ENCODE results near the gene CEND1. TPM values are rescaled to one million over a fixed set of nuclear protein-coding genes. Genes with fewer than 3 reads are reported as not detected.
A peak's percentile ranks its signal among the peaks of the same experiment; 100 is the strongest.

The CEND1 gene
- total RNA-seq, 1 experiment from 2014 or later: 19.8 TPM

DNA sequence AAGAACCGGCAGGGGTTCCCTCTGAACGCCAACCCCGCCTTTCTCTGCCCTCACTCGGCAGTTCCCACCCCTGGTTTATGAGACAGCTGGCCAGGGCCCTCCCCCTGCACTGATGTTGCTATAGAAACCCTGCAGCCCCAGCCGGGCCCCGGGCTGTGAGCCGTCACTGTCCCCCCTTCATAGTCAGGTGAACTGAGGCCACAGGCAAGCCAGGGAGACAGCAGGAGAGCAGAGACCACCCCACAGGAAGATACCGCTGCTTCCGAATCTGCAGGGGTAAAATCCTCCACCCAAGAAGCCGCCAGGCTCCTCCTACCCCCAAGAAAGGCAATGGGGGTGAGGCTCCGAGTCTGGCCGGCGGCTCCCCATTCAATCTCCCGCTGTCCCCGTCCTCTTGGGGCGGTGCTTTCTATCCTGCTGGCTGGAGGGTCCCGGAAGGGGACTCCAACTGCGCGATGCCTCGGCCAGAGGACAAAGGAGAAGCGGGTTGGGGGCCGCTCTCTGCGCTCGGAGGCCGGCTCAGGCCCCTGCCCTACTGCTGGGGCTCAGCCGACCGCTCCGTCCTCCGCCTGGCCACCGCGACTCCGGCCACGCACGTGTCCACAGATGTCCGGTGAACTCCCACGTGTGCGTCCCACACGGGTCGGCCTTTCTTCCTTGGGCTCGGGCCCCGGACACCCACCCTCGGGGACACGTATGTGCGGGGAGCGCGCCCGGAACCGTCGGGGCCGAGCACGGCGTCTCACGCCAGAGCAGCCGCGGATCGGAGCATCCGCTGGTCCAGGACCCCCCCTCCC, 7.6 kb upstream of the CEND1 start:
- Histone ChIP-seq H3K79me2 (ENCODE audit: low read length) (peaks cover 24% of the 10 kb centered on the region), H3K4me3 (ENCODE audit: low read length) (peak overlapping the region; percentile 95), H2AFZ (ENCODE audit: low read length) (no peak overlapping the region)

DNA sequence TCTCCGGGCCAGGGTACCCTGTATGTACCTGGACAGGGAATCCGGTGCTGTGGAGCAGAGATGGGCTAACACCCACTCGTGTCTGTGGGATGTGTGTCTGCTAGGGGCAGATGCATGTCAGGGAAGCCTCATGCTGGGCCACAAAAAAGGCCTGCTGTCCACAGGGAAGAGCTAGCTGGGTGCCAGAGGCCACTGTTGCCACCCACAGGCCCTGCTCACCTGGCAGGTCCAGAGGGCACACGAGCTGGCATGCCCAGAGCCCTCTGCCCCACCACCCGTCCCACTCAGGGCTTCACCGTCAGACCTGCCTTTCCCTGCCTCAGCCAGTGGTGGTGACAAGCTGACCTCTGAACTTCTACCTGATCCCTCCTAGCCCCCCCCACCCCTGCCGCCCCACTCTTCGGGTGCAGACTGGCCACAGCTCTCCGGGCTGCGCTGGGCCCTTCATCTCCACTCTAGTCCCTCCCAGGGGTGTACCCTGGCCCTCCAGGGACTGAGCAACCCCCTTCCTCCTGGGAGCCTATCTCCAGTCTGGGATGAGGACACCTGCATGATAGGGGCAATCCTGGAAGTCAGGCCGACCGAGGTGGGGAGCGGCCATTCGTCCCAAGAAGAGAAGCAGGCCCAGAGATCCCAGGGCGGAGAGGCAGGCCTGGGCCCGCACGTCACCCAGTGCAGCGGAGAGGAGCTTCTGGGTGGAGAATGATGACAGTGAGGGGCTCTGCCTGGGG, 6.8 kb upstream of the CEND1 start:
- Histone ChIP-seq H3K9me3 (ENCODE audit: low read length) (no peaks in the 10 kb centered on the region), H3K9me2 (replicated peaks; ENCODE audit: insufficient read depth, low read length) (no peaks in the 10 kb centered on the region), H4K20me1 (ENCODE audit: insufficient read depth, low read depth, low read length) (peaks cover 13% of the 10 kb centered on the region; the same call in 1 of the 2 replicates), H3K4me3 (ENCODE audit: low read length) (peak overlapping the region; percentile 95), H3K4me2 (ENCODE audit: low read depth, low read length, poor library complexity, severe bottlenecking) (peak overlapping the region; percentile 97), H3K9ac (ENCODE audit: low read length) (peak overlapping the region; percentile 93), H3K27ac (ENCODE audit: low read length) (peak overlapping the region; percentile 81), H3K4me1 (ENCODE audit: low read length) (peaks cover 24% of the 10 kb centered on the region), H3K79me2 (ENCODE audit: low read length) (peaks cover 24% of the 10 kb centered on the region), H2AFZ (ENCODE audit: low read length) (no peak overlapping the region), H3K27me3 (ENCODE audit: low read length) (no peaks in the 10 kb centered on the region), H3K36me3 (ENCODE audit: insufficient read depth, low read length) (no peaks in the 10 kb centered on the region)
- no peak for DNase-seq

More for the DNA sequence above, 7.6 kb upstream of the CEND1 start:
- DNase-seq: peak; percentile 92
- H3K9me3 ChIP-seq (ENCODE audit: low read length): no peaks in the 10 kb centered on the region
- H3K9me2 ChIP-seq (replicated peaks; ENCODE audit: insufficient read depth, low read length): no peaks in the 10 kb centered on the region
- H3K4me1 ChIP-seq (ENCODE audit: low read length): peaks cover 24% of the 10 kb centered on the region
- no peaks in the 10 kb centered on the region for H3K27me3 ChIP-seq (ENCODE audit: low read length)
- peak overlapping the region; percentile 93 for H3K9ac ChIP-seq (ENCODE audit: low read length)
- peak overlapping the region; percentile 97 for H3K4me2 ChIP-seq (ENCODE audit: low read depth, low read length, poor library complexity, severe bottlenecking)
- peak overlapping the region; percentile 81 for H3K27ac ChIP-seq (ENCODE audit: low read length)
- H3K36me3 ChIP-seq (ENCODE audit: insufficient read depth, low read length): no peaks in the 10 kb centered on the region
- peaks cover 13% of the 10 kb centered on the region; the same call in 1 of the 2 replicates for H4K20me1 ChIP-seq (ENCODE audit: insufficient read depth, low read depth, low read length)

DNA sequence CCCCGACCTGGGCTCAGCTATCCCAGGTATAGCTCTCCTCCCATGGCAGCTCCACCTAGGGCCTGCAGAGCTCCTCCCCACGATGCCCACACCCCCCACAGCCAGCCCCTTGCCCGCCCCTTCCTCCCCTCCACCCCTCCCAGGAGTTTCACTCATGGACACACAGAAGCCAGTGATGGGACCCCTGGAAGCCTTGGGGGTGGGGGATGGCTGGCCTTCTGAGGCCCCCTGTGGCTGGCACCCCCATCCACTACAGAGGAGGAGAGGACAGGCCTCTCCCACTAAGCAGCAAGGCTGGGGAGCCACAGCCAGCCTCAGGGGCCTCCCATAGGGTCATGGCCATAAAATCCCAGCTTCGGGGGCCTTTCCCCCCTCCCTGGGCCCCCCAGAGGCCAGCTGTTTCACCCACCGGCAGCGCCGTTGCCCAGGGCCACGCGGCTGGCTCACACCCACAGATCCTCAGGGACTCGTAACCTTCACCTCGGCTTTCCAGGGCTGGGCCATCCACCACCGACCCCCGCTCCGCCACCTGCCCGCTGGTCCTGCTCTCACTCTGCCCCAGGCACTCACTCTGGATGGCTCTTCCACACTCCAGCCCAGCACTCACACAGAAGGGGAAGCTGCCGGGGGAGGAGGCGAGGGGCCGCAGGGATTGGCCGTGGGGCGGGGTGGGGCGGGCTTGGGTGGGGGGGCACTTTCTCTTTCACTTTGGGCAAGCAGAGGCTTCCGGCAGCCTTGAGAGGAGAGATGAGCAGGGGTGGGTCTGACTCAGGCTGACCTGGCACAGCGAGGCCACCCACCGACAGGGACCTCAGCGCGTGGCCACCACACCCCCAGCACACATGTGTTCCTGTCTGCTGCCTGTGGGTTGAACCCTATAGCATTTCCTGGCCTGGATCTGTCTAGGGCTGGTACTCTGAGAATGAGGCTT, 6.0 kb upstream of the CEND1 start:
- no peak overlapping the region for H2AFZ ChIP-seq (ENCODE audit: low read length)
- H3K9me3 ChIP-seq (ENCODE audit: low read length): no peaks in the 10 kb centered on the region
- no peaks in the 10 kb centered on the region for H3K27me3 ChIP-seq (ENCODE audit: low read length)
- H3K79me2 ChIP-seq (ENCODE audit: low read length): peaks cover 24% of the 10 kb centered on the region
- H3K4me1 ChIP-seq (ENCODE audit: low read length): peaks cover 30% of the 10 kb centered on the region
- peaks cover 13% of the 10 kb centered on the region; the same call in 1 of the 2 replicates for H4K20me1 ChIP-seq (ENCODE audit: insufficient read depth, low read depth, low read length)
- no peaks in the 10 kb centered on the region for H3K36me3 ChIP-seq (ENCODE audit: insufficient read depth, low read length)
- peak overlapping the region; percentile 95 for H3K4me3 ChIP-seq (ENCODE audit: low read length)
- no peaks in the 10 kb centered on the region for H3K9me2 ChIP-seq (replicated peaks; ENCODE audit: insufficient read depth, low read length)
- peak overlapping the region; percentile 81 for H3K27ac ChIP-seq (ENCODE audit: low read length)
- peak overlapping the region; percentile 97 for H3K4me2 ChIP-seq (ENCODE audit: low read depth, low read length, poor library complexity, severe bottlenecking)
- DNase-seq: peak; percentile 89
- peak overlapping the region; percentile 93 for H3K9ac ChIP-seq (ENCODE audit: low read length)

DNA sequence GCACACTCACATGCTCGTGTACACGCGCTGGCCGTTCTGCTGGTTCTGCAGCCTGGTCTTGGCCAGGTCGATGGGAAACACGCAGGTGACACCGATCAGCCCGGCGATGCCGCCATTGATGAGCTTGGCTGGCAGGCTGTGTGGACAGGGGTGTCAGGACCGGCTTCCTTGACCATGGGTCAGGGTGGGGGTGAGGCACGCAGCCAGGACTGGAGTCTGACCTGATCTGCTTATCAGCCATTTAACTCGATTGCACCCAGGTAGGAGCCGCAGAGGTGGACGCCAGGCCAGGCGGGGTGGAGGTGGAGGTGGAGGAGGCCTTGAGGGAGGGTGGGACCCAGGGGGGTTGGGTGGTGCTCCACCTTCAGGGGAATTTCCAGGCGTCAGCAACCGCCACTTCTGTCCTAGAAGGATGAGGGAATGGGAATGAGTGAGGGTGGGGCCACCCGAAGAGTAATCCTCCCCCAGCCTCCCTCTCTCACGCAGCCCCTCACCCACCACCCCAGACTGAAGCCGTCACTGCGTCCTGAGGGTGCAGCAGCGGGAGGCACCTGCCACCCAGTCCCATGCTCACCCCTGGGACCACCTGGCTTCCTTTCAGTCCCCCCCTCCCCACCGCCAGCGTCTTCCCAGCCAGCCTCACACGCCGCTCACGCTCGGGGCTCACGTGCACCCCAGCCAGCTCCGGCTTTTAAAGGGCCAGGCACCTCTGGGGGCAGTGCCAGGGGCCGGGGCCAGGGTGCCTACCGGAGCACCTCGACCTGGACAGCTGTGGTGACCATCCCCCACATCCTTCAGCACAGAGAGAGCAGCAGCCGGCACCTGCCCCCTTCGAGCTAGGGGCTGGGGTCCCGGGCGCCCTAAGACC, 5.1 kb upstream of the CEND1 start:
- H2AFZ ChIP-seq (ENCODE audit: low read length): no peak overlapping the region
- H3K79me2 ChIP-seq (ENCODE audit: low read length): peaks cover 24% of the 10 kb centered on the region
- H3K4me2 ChIP-seq (ENCODE audit: low read depth, low read length, poor library complexity, severe bottlenecking): peak overlapping the region; percentile 97
- H3K36me3 ChIP-seq (ENCODE audit: insufficient read depth, low read length): no peaks in the 10 kb centered on the region
- peak overlapping the region; percentile 95 for H3K4me3 ChIP-seq (ENCODE audit: low read length)
- H3K27ac ChIP-seq (ENCODE audit: low read length): peak overlapping the region; percentile 76; the same call in 1 of the 2 replicates
- H3K9me2 ChIP-seq (replicated peaks; ENCODE audit: insufficient read depth, low read length): no peaks in the 10 kb centered on the region
- H3K9ac ChIP-seq (ENCODE audit: low read length): peak overlapping the region; percentile 93
- H4K20me1 ChIP-seq (ENCODE audit: insufficient read depth, low read depth, low read length): peaks cover 13% of the 10 kb centered on the region; the same call in 1 of the 2 replicates
- H3K27me3 ChIP-seq (ENCODE audit: low read length): no peaks in the 10 kb centered on the region
- peaks cover 39% of the 10 kb centered on the region for H3K4me1 ChIP-seq (ENCODE audit: low read length)
- no peaks in the 10 kb centered on the region for H3K9me3 ChIP-seq (ENCODE audit: low read length)
- DNase-seq: peak; percentile 76

DNA sequence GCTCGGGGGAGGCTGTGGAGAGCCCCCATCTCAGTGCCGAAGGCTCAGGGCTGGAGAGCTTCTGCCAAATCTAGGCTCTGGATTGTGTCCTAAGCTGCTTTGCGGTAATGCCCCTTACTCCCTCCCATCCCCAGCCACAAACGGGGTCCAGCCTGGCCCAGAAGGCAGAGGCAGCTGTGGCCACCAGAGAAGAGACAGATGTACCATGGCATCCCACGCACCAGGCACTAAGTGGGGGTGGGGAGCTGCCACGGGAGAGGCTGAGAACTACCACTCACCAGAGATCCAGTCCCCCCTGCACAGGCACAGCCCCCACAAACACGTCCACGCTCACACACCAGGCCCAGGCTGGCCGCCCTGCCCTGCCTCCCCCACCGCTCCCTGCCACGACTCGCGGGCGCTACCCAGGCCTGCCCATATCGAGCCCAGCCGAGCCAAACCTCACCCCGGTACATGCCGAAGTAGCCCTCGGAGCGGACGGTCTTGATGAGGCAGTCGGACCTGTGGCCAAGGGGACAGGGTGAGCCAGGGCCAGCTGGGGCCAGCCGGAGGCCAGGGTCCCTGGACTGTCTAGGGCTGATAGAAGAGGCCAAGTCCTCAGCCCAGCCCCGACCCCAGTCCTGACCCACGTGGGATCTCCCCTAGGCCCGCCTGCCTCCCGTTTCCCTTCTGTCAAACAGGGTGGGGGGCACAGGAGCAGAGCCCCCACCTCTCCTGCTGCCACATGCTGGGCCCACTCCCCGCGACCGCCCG, 4.3 kb upstream of the CEND1 start:
- no peaks in the 10 kb centered on the region for H3K36me3 ChIP-seq (ENCODE audit: insufficient read depth, low read length)
- H3K4me2 ChIP-seq (ENCODE audit: low read depth, low read length, poor library complexity, severe bottlenecking): peak overlapping the region; percentile 97
- no peaks in the 10 kb centered on the region for H3K27me3 ChIP-seq (ENCODE audit: low read length)
- peaks cover 13% of the 10 kb centered on the region; the same call in 1 of the 2 replicates for H4K20me1 ChIP-seq (ENCODE audit: insufficient read depth, low read depth, low read length)
- H3K9me2 ChIP-seq (replicated peaks; ENCODE audit: insufficient read depth, low read length): no peaks in the 10 kb centered on the region
- H3K4me3 ChIP-seq (ENCODE audit: low read length): no peak overlapping the region; the same call in 1 of the 2 replicates
- DNase-seq: no peak
- no peak overlapping the region for H2AFZ ChIP-seq (ENCODE audit: low read length)
- no peak overlapping the region for H3K9ac ChIP-seq (ENCODE audit: low read length)
- H3K27ac ChIP-seq (ENCODE audit: low read length): no peak overlapping the region
- H3K79me2 ChIP-seq (ENCODE audit: low read length): peaks cover 30% of the 10 kb centered on the region
- H3K4me1 ChIP-seq (ENCODE audit: low read length): peaks cover 40% of the 10 kb centered on the region
- H3K9me3 ChIP-seq (ENCODE audit: low read length): no peaks in the 10 kb centered on the region

DNA sequence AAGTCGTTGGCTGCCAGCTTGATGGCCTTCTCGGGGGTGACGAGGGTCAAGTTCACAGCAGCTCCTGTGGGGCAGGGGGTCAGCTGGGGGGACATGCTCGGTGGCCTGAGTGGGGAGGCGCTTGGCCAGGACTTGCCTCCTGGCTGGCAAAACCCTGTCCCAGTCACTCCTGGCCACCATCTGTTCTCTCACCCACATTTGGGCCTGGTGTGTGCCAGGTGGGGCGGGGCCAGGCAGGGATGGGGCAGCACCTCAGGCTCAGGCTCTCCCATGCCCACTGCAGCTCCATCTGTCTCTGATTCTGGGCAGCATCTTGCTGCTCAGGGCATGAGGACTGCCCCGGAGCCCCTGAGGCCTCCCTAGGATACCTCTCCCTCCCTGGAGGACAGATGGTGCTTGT, 3.7 kb upstream of the CEND1 start:
- Histone ChIP-seq H3K36me3 (ENCODE audit: insufficient read depth, low read length) (no peaks in the 10 kb centered on the region), H3K4me3 (ENCODE audit: low read length) (no peak overlapping the region), H3K4me1 (ENCODE audit: low read length) (peaks cover 46% of the 10 kb centered on the region), H3K9me3 (ENCODE audit: low read length) (no peaks in the 10 kb centered on the region), H3K79me2 (ENCODE audit: low read length) (peaks cover 36% of the 10 kb centered on the region), H3K4me2 (ENCODE audit: low read depth, low read length, poor library complexity, severe bottlenecking) (no peak overlapping the region), H3K9me2 (replicated peaks; ENCODE audit: insufficient read depth, low read length) (no peaks in the 10 kb centered on the region), H3K27ac (ENCODE audit: low read length) (no peak overlapping the region), H2AFZ (ENCODE audit: low read length) (no peak overlapping the region), H4K20me1 (ENCODE audit: insufficient read depth, low read depth, low read length) (peaks cover 16% of the 10 kb centered on the region; the same call in 1 of the 2 replicates), H3K27me3 (ENCODE audit: low read length) (no peaks in the 10 kb centered on the region), H3K9ac (ENCODE audit: low read length) (no peak overlapping the region)
- DNase-seq: no peak

DNA sequence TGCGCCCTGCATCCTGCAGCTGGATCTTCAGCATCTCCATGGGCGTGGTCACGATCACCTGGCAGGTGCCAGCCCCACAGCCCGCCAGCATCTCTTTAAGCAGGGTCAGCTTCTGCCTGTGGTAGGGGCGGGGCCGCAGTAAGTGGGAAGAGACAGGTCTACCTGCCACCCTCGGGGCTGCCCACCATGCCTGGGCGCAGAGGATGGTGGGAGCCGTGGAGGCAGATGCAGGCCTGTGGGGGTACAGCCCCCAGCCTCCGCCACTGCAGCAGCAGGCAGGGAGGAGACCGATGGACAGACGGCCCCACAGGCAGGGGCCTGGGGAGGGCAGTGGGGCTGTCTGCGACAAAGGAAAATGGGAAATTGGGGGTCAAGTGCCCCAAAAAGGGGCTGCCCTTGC, 3.0 kb upstream of the CEND1 start:
- Histone ChIP-seq H3K9me2 (replicated peaks; ENCODE audit: insufficient read depth, low read length) (no peaks in the 10 kb centered on the region), H3K79me2 (ENCODE audit: low read length) (peaks cover 42% of the 10 kb centered on the region), H3K4me3 (ENCODE audit: low read length) (no peak overlapping the region), H3K9ac (ENCODE audit: low read length) (no peak overlapping the region), H3K27me3 (ENCODE audit: low read length) (no peaks in the 10 kb centered on the region), H3K27ac (ENCODE audit: low read length) (no peak overlapping the region), H3K4me2 (ENCODE audit: low read depth, low read length, poor library complexity, severe bottlenecking) (no peak overlapping the region), H3K4me1 (ENCODE audit: low read length) (peaks cover 53% of the 10 kb centered on the region), H3K36me3 (ENCODE audit: insufficient read depth, low read length) (0 out of 2 replicates have a peak, but pooled peaks cover under 1% of the 10 kb centered on the region), H4K20me1 (ENCODE audit: insufficient read depth, low read depth, low read length) (peaks cover 18% of the 10 kb centered on the region; the same call in 1 of the 2 replicates), H2AFZ (ENCODE audit: low read length) (no peak overlapping the region), H3K9me3 (ENCODE audit: low read length) (no peaks in the 10 kb centered on the region)
- no peak for DNase-seq
